Esophagus muscularis mucosa (tissue), 4 donors: ENCODE data around the gene SOAT2. TPM values are rescaled to one million over a fixed set of nuclear protein-coding genes. Genes with fewer than 3 reads are reported as not detected.
"Not testable (repeated sequence)": the region's sequence is repeated elsewhere in the genome, so short reads cannot be mapped to it uniquely, and the experiment has no call there.

Experiments
- DNase-seq: peaks from one replicate; pipeline ENCODE4 v3.0.0-alpha.2; 2017; ENCODE audit errors: extremely low spot score
- H3K27ac ChIP-seq, 4 donors: fragments of 200-600 bp; sonication (generic); replicated peaks in 1 of 4; 1 replicate in 3 of 4; 2 replicates in 1 of 4; pipeline ENCODE4 v1.5.1; 2016 to 2019; ENCODE audit warnings: mild to moderate bottlenecking in 1 of 4
- H3K27me3 ChIP-seq, 4 donors: fragments of 200-600 bp; sonication (generic); one replicate each; pipeline versions ENCODE4 v1.5.1 to v1.6.0; 2016 to 2019
- H3K36me3 ChIP-seq, 4 donors: fragments of 200-600 bp; sonication (generic); one replicate each; pipeline ENCODE4 v1.5.1; 2016 to 2019
- H3K4me1 ChIP-seq, 4 donors: fragments of 200-600 bp; sonication (generic); one replicate each; pipeline ENCODE4 v1.5.1; 2016 to 2019
- H3K4me3 ChIP-seq, 4 donors: fragments of 200-600 bp; sonication (generic); 1 replicate in 2 of 4; 2 replicates in 2 of 4; pipeline ENCODE4 v1.5.1; 2016 to 2019; ENCODE audit warnings: mild to moderate bottlenecking in 4 of 4, moderate library complexity in 1 of 4
- H3K9me3 ChIP-seq, 4 donors: fragments of 200-600 bp; sonication (generic); 1 replicate in 3 of 4; 2 replicates in 1 of 4; pipeline ENCODE4 v1.5.1; 2016 to 2019
- EP300 ChIP-seq: sonication (generic); formaldehyde crosslinking; IDR thresholded peaks from one replicate; pipeline ENCODE4 v1.6.1; 2017; ENCODE audit warnings: antibody characterized with exemption
- POLR2A ChIP-seq: fragments of 450-650 bp; IDR thresholded peaks from one replicate; pipeline ENCODE4 v1.6.1; 2017; ENCODE audit warnings: antibody characterized with exemption, moderate library complexity, mild to moderate bottlenecking, low read depth
- POLR2AphosphoS5 ChIP-seq, 2 donors: sonication (generic); formaldehyde crosslinking; IDR thresholded peaks; one replicate each; pipeline ENCODE4 v1.6.1; 2017; ENCODE audit warnings: antibody characterized with exemption in 2 of 2
- WGBS: methylation state at CpG from one replicate; pipeline ENCODE4 v1.1.5; 2018; 5-methylcytosine and 5-hydroxymethylcytosine counted together
- intact Hi-C: fragments of 100-400 bp; cut with DNase I; formaldehyde crosslinking; loops from one replicate; pipeline ENCODE4 v1.15.1; 2023
- total RNA-seq, 4 donors: library from RNA; depleted of rRNA; stranded (reverse); fragments of >200 nt; gene quantifications; one replicate each; pipeline versions ENCODE4 v1.1.0 to v1.2.1, GENCODE V29; 2016
- TF ChIP-seq, protein P1 (sequence below), 3 experiments: fragments of 200-600 bp in 2 of 3; fragments of 450-650 bp in 1 of 3; sonication (generic) in 2 of 3; IDR thresholded peaks; one replicate each; pipeline ENCODE4 v1.5.1; 2017 to 2019; ENCODE audit warnings: antibody characterized with exemption in 3 of 3, mild to moderate bottlenecking in 2 of 3, moderate library complexity in 1 of 3

SOAT2 gene
- total RNA-seq, 4 donors from 2014 or later, result not detected

GRCh38 chr12:53160673-53161072 lies 57.4 kb downstream of the SOAT2 start:
- no peak overlapping the region for H3K4me3 ChIP-seq
- no peak for DNase-seq
- peaks cover 4 to 41% (median 30%) of the 10 kb centered on the region in 4 donors for H3K4me1 ChIP-seq
- no peak overlapping the region for H3K27ac ChIP-seq
- TF ChIP-seq, protein P1, sequence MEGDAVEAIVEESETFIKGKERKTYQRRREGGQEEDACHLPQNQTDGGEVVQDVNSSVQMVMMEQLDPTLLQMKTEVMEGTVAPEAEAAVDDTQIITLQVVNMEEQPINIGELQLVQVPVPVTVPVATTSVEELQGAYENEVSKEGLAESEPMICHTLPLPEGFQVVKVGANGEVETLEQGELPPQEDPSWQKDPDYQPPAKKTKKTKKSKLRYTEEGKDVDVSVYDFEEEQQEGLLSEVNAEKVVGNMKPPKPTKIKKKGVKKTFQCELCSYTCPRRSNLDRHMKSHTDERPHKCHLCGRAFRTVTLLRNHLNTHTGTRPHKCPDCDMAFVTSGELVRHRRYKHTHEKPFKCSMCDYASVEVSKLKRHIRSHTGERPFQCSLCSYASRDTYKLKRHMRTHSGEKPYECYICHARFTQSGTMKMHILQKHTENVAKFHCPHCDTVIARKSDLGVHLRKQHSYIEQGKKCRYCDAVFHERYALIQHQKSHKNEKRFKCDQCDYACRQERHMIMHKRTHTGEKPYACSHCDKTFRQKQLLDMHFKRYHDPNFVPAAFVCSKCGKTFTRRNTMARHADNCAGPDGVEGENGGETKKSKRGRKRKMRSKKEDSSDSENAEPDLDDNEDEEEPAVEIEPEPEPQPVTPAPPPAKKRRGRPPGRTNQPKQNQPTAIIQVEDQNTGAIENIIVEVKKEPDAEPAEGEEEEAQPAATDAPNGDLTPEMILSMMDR (IDR thresholded peaks at IDR 0.05), result no peak
- TF ChIP-seq POLR2AphosphoS5 (IDR thresholded peaks at IDR 0.05), result no peak
- TF ChIP-seq EP300, result no peak
- no peak for TF ChIP-seq POLR2A
- 85% methylated on average over 2 of the region's 2 CpGs for WGBS
- peaks cover 0 to 30% (median 12%) of the 10 kb centered on the region in 4 donors for H3K36me3 ChIP-seq
- H3K27me3 ChIP-seq, result no peaks in the 10 kb centered on the region
- no peaks in the 10 kb centered on the region for H3K9me3 ChIP-seq
- intact Hi-C loops, result no loop called here

DNA sequence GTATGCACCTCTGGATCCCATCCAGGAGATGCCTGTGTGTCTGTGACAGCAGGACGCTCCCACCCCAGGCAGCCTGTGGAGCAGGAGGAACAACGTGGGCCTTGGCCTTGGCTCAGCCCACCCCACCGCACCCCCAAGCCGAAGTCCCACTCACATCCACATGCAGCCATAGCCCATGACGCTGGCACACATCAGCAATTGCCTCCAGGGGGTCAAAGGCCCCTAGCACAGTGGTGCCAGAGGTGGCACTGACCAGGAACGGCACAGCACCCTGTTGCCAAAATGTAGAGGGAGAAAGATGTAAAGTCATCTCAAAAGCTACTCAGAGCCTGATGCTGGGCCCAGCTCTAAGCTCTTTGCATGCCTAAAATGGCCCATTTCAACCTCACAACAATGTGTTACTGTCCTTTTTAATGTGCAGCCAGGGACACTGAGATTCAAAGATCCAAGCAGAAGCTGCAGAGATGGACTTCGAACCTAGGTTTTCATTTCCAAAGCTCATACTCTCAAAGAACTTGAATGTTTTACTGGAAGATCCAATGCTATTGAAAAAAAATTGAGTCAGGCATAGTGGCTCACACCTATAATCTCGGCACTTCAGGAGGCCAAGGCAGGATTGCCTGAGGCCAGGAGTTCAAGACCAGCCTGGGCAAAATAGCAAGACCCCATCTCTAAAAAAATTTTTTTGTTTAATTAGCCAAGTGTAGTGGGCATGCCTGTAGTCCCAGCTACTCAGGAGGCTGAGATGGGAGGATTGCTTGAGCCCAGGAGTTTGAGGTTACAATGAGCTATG lies 58.0 kb downstream of the SOAT2 start:
- H3K4me3 ChIP-seq, result no peak overlapping the region
- H3K27ac ChIP-seq, result no peak overlapping the region
- intact Hi-C loops, result no loop called here
- H3K36me3 ChIP-seq, result peaks cover 0 to 37% (median 12%) of the 10 kb centered on the region in 4 donors
- H3K4me1 ChIP-seq, result peaks cover 4 to 35% (median 23%) of the 10 kb centered on the region in 4 donors
- WGBS, result 92% methylated on average over 2 of the region's 8 CpGs
- H3K27me3 ChIP-seq, result no peaks in the 10 kb centered on the region
- no peak for TF ChIP-seq POLR2A
- TF ChIP-seq POLR2AphosphoS5 (IDR thresholded peaks at IDR 0.05), result no peak
- TF ChIP-seq, protein P1 (IDR thresholded peaks at IDR 0.05), result no peak
- TF ChIP-seq EP300, result no peak
- DNase-seq, result no peak
- no peaks in the 10 kb centered on the region for H3K9me3 ChIP-seq

DNA sequence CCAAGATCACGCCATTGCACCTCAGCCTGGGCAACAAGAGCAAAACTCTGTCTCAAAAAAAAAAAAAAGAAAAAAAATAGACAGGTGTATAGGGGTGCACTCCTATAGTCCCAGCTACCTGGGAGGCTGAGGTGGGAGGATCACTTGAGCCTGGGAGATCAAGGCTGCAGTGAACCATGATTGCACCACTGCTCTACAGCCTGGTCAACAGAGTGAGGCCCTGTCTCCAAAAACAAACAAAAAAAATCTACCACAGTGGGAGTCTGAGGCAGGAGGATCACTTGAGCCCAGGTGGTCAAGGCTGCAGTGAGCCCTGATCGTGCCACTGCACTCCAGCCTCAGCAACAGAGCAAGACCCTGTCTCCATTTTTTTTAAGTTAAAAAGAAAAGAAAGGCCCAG lies 59.7 kb downstream of the SOAT2 start:
- H3K27me3 ChIP-seq, H3K4me3 ChIP-seq, DNase-seq, intact Hi-C loops, H3K9me3 ChIP-seq, H3K27ac ChIP-seq: not testable (repeated sequence)
- Histone ChIP-seq H3K36me3 (peaks cover 0 to 52% (median 13%) of the 10 kb centered on the region in 4 donors), H3K4me1 (peaks cover 4 to 22% (median 18%) of the 10 kb centered on the region in 4 donors)
- WGBS, result 95% methylated on average over 2 of the region's 2 CpGs

DNA sequence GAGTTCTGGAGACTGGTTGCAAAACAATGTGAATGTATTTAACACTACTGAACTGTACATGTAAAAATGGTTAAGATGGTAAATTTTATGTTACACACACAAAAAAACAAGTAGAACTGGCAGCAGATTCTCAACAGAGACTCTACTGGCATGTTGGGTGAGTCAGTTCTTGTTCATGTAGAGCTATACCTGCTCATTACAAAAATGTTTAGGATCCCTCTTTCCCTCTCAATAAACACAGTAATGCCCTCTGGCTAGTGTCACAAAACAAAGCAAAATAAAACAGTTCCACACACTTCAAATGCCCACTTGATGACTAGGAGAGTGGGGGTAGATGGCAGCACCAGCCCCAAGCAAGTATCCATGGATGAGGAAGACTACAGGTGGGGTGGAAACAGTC lies 63.6 kb downstream of the SOAT2 start:
- Histone ChIP-seq H3K27ac (no peak overlapping the region), H3K4me1 (peaks cover 0 to 8% (median 8%) of the 10 kb centered on the region in 4 donors), H3K9me3 (no peaks in the 10 kb centered on the region), H3K4me3 (no peak overlapping the region), H3K27me3 (no peaks in the 10 kb centered on the region), H3K36me3 (peaks cover 0 to 59% (median 21%) of the 10 kb centered on the region in 4 donors)
- intact Hi-C loops, result no loop called here
- TF ChIP-seq POLR2A (no peak), POLR2AphosphoS5 (IDR thresholded peaks at IDR 0.05) (no peak), EP300 (no peak)
- TF ChIP-seq, protein P1 (IDR thresholded peaks at IDR 0.05), result no peak
- DNase-seq, result no peak

DNA sequence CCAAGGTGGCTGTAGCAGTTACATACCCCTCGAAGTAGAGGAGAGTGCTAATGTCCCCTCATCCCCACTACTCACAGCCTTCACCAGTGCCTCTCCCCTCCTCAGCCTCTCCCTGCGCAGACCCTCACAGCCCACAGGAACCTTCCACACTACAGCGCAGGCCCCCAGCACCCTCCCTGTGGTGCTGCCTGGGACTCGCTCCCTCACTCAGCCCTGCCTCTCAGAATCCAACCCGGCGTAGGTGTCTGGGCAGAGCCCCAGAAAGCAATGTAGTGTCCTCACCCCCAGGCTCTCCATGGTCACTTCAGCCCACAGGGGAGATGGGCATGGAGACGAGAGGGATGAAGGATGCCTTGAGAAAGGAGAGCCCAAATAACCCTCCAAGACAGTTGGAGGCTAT lies 66.4 kb downstream of the SOAT2 start:
- intact Hi-C loops, result no loop called here
- no peak overlapping the region for H3K27ac ChIP-seq
- TF ChIP-seq, protein P1 (IDR thresholded peaks at IDR 0.05), result no peak
- TF ChIP-seq POLR2AphosphoS5 (IDR thresholded peaks at IDR 0.05) (no peak), EP300 (no peak), POLR2A (no peak)
- no peak overlapping the region for H3K4me3 ChIP-seq
- no peaks in the 10 kb centered on the region for H3K9me3 ChIP-seq
- H3K4me1 ChIP-seq, result peaks cover 0 to 23% (median 19%) of the 10 kb centered on the region in 4 donors
- WGBS, result 92% methylated on average over 7 of the region's 7 CpGs
- no peak for DNase-seq
- H3K27me3 ChIP-seq, result no peaks in the 10 kb centered on the region
- H3K36me3 ChIP-seq, result peaks cover 0 to 56% (median 31%) of the 10 kb centered on the region in 4 donors
